ENCODE measurements around the gene LRRC7. TPM values are rescaled to one million over a fixed set of nuclear protein-coding genes. Genes with fewer than 3 reads are reported as not detected.

The LRRC7 gene
- total and polyA plus RNA-seq, 4 donors = 19.5 to 75.0 (median 46.5) TPM

DNA sequence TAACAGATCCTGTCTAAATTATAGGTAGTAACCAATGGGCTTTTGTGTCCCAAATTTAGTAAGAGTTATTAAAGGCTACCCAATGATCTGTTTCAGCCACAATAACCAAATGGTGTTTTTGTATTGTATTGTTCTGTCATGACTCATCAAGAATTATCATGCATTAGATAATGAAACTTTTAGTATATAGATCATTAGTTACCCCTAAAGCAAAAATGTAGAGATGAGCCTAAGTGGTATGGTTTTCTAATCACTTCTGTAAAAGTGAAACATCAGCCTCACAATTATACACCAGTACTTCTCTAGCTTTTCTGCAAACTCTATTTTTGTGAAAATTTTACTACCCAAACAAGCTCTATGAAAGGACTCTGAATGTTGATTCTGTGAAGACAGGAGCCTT is 71.4 kb downstream of the LRRC7 start:
- H3K9me3 ChIP-seq (ENCODE audit: control insufficient read depth, insufficient read depth, low read length) = peaks cover 2% of the 10 kb centered on the region
- H3K36me3 ChIP-seq (ENCODE audit: control insufficient read depth, insufficient read depth, low read length) = no peaks in the 10 kb centered on the region
- no peak for DNase-seq (ENCODE audit: low read depth in 4 of 6, low spot score in 6 of 6)
- H3K27ac ChIP-seq (ENCODE audit: low read depth, low read length) = no peak overlapping the region
- no peaks in the 10 kb centered on the region for H3K27me3 ChIP-seq (ENCODE audit: control insufficient read depth, insufficient read depth, low read length)
- H3K4me1 ChIP-seq (ENCODE audit: control insufficient read depth, insufficient read depth, low read length) = no peaks in the 10 kb centered on the region
- no peak overlapping the region for H3K4me3 ChIP-seq (ENCODE audit: low read depth, low read length)

DNA sequence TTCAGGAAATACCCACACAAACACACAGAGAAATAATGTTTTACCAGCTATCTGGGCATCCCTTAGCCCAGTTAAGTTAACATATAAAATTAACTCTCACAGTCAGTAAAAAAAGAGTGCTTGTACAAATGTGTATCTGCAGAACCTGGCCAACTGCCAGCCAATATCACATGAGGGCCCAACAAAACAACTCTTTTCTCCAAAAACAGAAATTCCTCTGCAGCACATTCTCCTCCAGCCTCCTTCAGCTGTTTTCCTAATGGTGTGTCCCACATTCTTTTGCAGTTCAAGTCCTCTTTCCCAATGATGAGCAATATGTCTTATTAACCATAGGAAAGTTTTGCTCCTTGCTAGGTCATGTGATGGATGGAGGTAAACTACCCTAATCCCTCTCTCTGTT is 75.5 kb downstream of the LRRC7 start:
- no peaks in the 10 kb centered on the region for H3K4me1 ChIP-seq (ENCODE audit: control insufficient read depth, insufficient read depth, low read length)
- no peak overlapping the region for H3K27ac ChIP-seq (ENCODE audit: low read depth, low read length)
- peaks cover 2% of the 10 kb centered on the region for H3K9me3 ChIP-seq (ENCODE audit: control insufficient read depth, insufficient read depth, low read length)

DNA sequence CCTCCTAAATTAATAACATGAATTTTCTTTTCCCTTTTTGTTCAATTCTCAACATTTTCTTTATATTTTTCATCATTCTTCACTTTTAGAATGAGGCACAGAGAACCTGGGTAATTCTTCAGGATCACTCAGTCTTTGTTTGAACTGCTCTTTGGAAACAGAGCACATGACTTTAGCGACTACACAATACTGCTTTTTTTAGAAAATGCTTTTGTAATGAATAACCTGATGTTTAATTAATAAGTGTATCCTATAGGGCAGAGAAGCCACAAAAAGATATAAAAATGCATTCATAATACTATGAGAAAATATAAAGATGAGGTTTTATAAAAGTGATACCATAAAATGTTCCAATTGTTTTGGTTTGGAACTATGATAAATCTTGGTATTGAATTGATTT is 77.8 kb downstream of the LRRC7 start:
- H3K9me3 ChIP-seq (ENCODE audit: control insufficient read depth, insufficient read depth, low read length) = peaks cover 2% of the 10 kb centered on the region
- WGBS (ENCODE audit: insufficient coverage) = no CpG with 5 or more reads among the region's 1 CpG
- no peak overlapping the region for H3K27ac ChIP-seq (ENCODE audit: low read depth, low read length)
- H3K27me3 ChIP-seq (ENCODE audit: control insufficient read depth, insufficient read depth, low read length) = no peaks in the 10 kb centered on the region
- DNase-seq (ENCODE audit: low read depth in 4 of 6, low spot score in 6 of 6) = no peak
- no peaks in the 10 kb centered on the region for H3K4me1 ChIP-seq (ENCODE audit: control insufficient read depth, insufficient read depth, low read length)
- H3K4me3 ChIP-seq (ENCODE audit: low read depth, low read length) = no peak overlapping the region
- no peaks in the 10 kb centered on the region for H3K36me3 ChIP-seq (ENCODE audit: control insufficient read depth, insufficient read depth, low read length)

More for the DNA sequence above, 75.5 kb downstream of the LRRC7 start:
- Histone ChIP-seq H3K4me3 (ENCODE audit: low read depth, low read length) (no peak overlapping the region), H3K36me3 (ENCODE audit: control insufficient read depth, insufficient read depth, low read length) (no peaks in the 10 kb centered on the region), H3K27me3 (ENCODE audit: control insufficient read depth, insufficient read depth, low read length) (no peaks in the 10 kb centered on the region)
- DNase-seq (ENCODE audit: low read depth in 4 of 6, low spot score in 6 of 6) = no peak

DNA sequence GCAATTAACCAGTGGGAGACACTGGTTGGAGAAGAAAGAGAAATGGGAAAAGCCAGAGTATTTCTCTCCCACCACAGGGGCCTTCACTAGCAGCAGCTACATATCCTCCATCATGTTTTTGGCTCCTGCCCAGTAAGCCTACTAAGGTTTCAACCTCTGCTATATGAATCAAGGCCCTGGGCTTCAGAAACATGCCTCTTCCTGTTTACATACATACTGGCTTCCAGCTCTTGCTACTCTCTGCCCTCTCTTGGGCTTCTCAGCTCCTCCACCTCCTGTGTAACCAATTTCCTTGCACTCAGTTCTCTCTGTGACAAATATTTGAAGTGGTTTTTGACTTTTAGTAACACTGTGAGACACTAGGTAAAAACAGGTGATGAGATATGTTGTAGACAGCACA is 80.8 kb downstream of the LRRC7 start:
- Histone ChIP-seq H3K27ac (ENCODE audit: low read depth, low read length) (no peak overlapping the region), H3K36me3 (ENCODE audit: control insufficient read depth, insufficient read depth, low read length) (no peaks in the 10 kb centered on the region)

DNA sequence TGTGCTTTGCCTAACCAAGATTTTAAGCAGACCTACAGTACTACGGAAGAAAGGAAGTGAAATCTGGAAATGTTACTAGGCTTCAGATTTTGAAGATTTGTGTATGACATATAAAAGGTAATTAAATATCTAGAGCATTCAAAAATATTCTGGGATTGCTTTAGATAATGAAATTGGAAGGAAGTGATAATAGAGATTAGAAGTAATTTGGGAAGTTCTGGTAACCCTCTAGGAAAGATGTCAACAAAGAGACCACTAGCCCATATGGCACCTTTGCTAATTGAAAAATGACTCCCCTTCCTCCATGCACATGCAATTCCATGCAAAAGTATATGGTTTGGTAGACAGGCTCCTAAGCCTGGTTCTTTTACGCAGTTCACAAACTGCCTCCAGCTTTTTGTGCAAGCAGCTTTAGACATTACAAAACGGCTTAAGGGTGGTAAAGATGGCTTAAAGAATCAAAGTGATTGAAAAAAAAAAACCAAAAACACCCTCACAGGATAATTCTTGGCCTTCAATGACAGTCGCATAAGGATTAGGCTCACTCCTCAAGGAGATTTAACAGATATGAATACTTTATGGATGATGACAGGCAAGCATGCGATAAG is 81.8 kb downstream of the LRRC7 start:
- no peaks in the 10 kb centered on the region for H3K9me3 ChIP-seq (ENCODE audit: control insufficient read depth, insufficient read depth, low read length)
- H3K27me3 ChIP-seq (ENCODE audit: control insufficient read depth, insufficient read depth, low read length) = no peaks in the 10 kb centered on the region
- no peaks in the 10 kb centered on the region for H3K36me3 ChIP-seq (ENCODE audit: control insufficient read depth, insufficient read depth, low read length)
- peak in 1 of 6 donors; percentile 32 for DNase-seq (ENCODE audit: low read depth in 4 of 6, low spot score in 6 of 6)
- no peak overlapping the region for H3K27ac ChIP-seq (ENCODE audit: low read depth, low read length)
- WGBS (ENCODE audit: insufficient coverage) = no CpG with 5 or more reads among the region's 5 CpGs
- H3K4me3 ChIP-seq (ENCODE audit: low read depth, low read length) = no peak overlapping the region
- no peaks in the 10 kb centered on the region for H3K4me1 ChIP-seq (ENCODE audit: control insufficient read depth, insufficient read depth, low read length)

More for the DNA sequence above, 80.8 kb downstream of the LRRC7 start:
- Histone ChIP-seq H3K9me3 (ENCODE audit: control insufficient read depth, insufficient read depth, low read length) (no peaks in the 10 kb centered on the region), H3K4me3 (ENCODE audit: low read depth, low read length) (no peak overlapping the region), H3K4me1 (ENCODE audit: control insufficient read depth, insufficient read depth, low read length) (no peaks in the 10 kb centered on the region), H3K27me3 (ENCODE audit: control insufficient read depth, insufficient read depth, low read length) (no peaks in the 10 kb centered on the region)
- no peak for DNase-seq (ENCODE audit: low read depth in 4 of 6, low spot score in 6 of 6)

DNA sequence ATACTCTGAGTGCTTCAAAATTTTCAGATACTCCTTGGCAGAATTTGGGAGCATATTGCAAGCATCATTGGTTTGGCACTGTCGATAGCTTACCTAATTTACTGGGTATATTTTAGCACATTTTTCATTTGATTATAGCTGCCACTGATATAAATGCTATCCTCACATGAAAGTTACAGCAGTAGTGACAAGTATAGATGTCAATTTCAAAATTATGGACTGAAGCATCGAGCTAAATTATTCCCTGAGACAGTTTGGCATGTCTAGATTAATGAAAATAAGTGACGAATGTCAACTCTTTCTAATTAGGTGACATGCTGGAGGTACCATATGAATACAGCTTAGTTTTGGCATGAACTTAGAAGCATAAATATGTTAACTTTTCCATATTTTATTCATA is 83.1 kb downstream of the LRRC7 start:
- WGBS (ENCODE audit: insufficient coverage) = no CpG with 5 or more reads among the region's 3 CpGs
- H3K27me3 ChIP-seq (ENCODE audit: control insufficient read depth, insufficient read depth, low read length) = no peaks in the 10 kb centered on the region
- H3K4me1 ChIP-seq (ENCODE audit: control insufficient read depth, insufficient read depth, low read length) = no peaks in the 10 kb centered on the region
- H3K9me3 ChIP-seq (ENCODE audit: control insufficient read depth, insufficient read depth, low read length) = no peaks in the 10 kb centered on the region
- no peak overlapping the region for H3K27ac ChIP-seq (ENCODE audit: low read depth, low read length)
- no peak overlapping the region for H3K4me3 ChIP-seq (ENCODE audit: low read depth, low read length)
- DNase-seq (ENCODE audit: low read depth in 4 of 6, low spot score in 6 of 6) = peak in 1 of 6 donors; percentile 89
- H3K36me3 ChIP-seq (ENCODE audit: control insufficient read depth, insufficient read depth, low read length) = no peaks in the 10 kb centered on the region

DNA sequence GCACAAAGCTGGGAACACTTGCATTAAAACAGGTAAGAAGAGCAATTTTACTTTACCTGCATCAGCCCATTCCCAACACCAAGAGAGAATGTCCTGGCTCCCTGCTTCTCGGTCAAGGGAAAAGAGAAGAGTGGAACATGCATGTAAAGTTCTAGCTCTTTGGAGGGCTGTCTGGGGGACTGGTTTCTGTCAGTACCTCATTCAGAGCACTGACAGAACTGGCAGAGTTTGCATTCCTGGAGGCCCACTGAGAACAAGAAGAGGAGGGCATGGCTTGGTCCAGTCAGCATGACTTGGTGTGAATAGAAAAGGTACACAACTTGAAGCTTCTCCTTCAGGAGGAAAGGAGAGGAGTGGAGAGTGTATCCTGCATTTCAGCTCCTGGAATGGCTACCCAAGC is 83.9 kb downstream of the LRRC7 start:
- DNase-seq (ENCODE audit: low read depth in 4 of 6, low spot score in 6 of 6) = no peak
- Histone ChIP-seq H3K9me3 (ENCODE audit: control insufficient read depth, insufficient read depth, low read length) (no peaks in the 10 kb centered on the region), H3K27ac (ENCODE audit: low read depth, low read length) (no peak overlapping the region), H3K4me3 (ENCODE audit: low read depth, low read length) (no peak overlapping the region), H3K36me3 (ENCODE audit: control insufficient read depth, insufficient read depth, low read length) (no peaks in the 10 kb centered on the region), H3K27me3 (ENCODE audit: control insufficient read depth, insufficient read depth, low read length) (no peaks in the 10 kb centered on the region), H3K4me1 (ENCODE audit: control insufficient read depth, insufficient read depth, low read length) (no peaks in the 10 kb centered on the region)
- 100% methylated on average over 1 of the region's 1 CpG for WGBS (ENCODE audit: insufficient coverage)

DNA sequence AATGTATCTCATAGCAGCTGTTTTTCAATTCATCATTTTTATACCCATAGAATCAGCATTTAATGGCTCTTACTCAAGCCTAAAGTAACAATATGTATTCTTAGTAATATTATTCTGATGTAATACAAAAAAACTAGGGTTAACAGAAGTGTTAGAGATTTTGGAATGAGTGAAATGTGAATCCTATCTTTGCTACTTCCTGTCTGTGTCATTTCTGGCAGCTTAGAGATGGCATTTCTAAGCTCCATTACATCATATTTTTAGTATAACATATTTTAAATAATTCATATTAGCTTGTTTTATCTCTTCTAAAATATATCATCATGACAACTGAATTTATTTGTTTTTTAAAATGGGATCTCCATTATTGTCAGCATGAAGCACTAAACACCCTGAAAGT is 90.2 kb downstream of the LRRC7 start:
- H3K9me3 ChIP-seq (ENCODE audit: control insufficient read depth, insufficient read depth, low read length) = no peaks in the 10 kb centered on the region
- no peaks in the 10 kb centered on the region for H3K27me3 ChIP-seq (ENCODE audit: control insufficient read depth, insufficient read depth, low read length)
- DNase-seq (ENCODE audit: low read depth in 4 of 6, low spot score in 6 of 6) = no peak
- H3K36me3 ChIP-seq (ENCODE audit: control insufficient read depth, insufficient read depth, low read length) = no peaks in the 10 kb centered on the region
- no peaks in the 10 kb centered on the region for H3K4me1 ChIP-seq (ENCODE audit: control insufficient read depth, insufficient read depth, low read length)
- H3K27ac ChIP-seq (ENCODE audit: low read depth, low read length) = no peak overlapping the region
- H3K4me3 ChIP-seq (ENCODE audit: low read depth, low read length) = no peak overlapping the region

DNA sequence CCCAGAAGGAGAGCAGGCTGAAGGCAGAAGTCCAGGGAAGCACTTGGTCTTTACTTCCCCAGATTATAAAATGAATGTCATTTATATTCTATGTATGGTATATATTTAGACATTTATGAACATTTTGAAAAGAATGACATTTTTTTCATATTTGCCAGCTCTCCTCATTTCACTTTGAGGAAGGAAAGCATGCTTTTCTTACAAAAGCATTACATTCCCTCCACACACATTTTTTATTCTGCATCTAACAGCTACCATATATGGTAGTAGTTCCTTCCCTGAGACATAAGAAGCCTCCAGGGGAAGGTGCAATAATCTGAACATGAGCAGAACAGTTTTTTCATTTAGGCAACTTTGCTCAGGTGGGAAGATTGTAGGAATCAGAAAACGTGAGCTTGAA is 94.0 kb downstream of the LRRC7 start:
- Histone ChIP-seq H3K27ac (ENCODE audit: low read depth, low read length) (no peak overlapping the region), H3K9me3 (ENCODE audit: control insufficient read depth, insufficient read depth, low read length) (peaks cover 1% of the 10 kb centered on the region), H3K36me3 (ENCODE audit: control insufficient read depth, insufficient read depth, low read length) (no peaks in the 10 kb centered on the region), H3K4me1 (ENCODE audit: control insufficient read depth, insufficient read depth, low read length) (no peaks in the 10 kb centered on the region), H3K4me3 (ENCODE audit: low read depth, low read length) (no peak overlapping the region), H3K27me3 (ENCODE audit: control insufficient read depth, insufficient read depth, low read length) (no peaks in the 10 kb centered on the region)
- no peak for DNase-seq (ENCODE audit: low read depth in 4 of 6, low spot score in 6 of 6)
- WGBS (ENCODE audit: insufficient coverage) = no CpG with 5 or more reads among the region's 1 CpG

DNA sequence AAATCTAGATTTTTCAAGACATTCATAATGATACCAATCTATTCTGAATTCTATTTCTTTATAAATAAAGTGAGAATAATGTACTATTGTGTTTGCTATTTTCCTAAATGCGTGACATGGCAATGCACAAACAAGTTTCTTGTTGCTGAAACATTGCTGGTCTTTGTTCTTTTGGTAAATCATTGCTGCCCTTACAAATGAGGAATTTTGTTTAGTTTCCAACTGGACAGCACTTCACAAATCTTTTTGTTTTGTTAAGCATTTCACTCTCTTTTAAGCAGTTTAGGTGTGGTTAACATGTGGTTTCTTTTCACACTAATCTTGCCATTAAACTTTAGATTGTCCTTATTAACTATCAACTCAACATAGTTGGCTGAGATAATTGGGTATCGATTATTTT is 94.6 kb downstream of the LRRC7 start:
- Histone ChIP-seq H3K27me3 (ENCODE audit: control insufficient read depth, insufficient read depth, low read length) (no peaks in the 10 kb centered on the region), H3K9me3 (ENCODE audit: control insufficient read depth, insufficient read depth, low read length) (peaks cover 1% of the 10 kb centered on the region), H3K4me1 (ENCODE audit: control insufficient read depth, insufficient read depth, low read length) (no peaks in the 10 kb centered on the region), H3K4me3 (ENCODE audit: low read depth, low read length) (no peak overlapping the region), H3K36me3 (ENCODE audit: control insufficient read depth, insufficient read depth, low read length) (no peaks in the 10 kb centered on the region), H3K27ac (ENCODE audit: low read depth, low read length) (no peak overlapping the region)
- DNase-seq (ENCODE audit: low read depth in 4 of 6, low spot score in 6 of 6) = no peak
- 67% methylated on average over 1 of the region's 2 CpGs for WGBS (ENCODE audit: insufficient coverage)
